Karpas-422 (cell line): Measurements from ENCODE around the gene SFTPD. TPM values are rescaled to one million over a fixed set of nuclear protein-coding genes. Genes with fewer than 3 reads are reported as not detected.
A peak's percentile ranks its signal among the peaks of the same experiment; 100 is the strongest.
"Not testable (repeated sequence)": the region's sequence is repeated elsewhere in the genome, so short reads cannot be mapped to it uniquely, and the experiment has no call there.

ENCODE experiments used
- DNase-seq: peaks from one replicate; pipeline ENCODE4 v3.0.0-alpha.2; 2015
- H2AFZ ChIP-seq: fragments of 200-600 bp; sonication (generic); 2 replicates; pipeline ENCODE4 v1.6.1; 2014; ENCODE audit warnings: antibody characterized with exemption, low read length, mixed read lengths
- H3K27ac ChIP-seq: fragments of 200-600 bp; sonication (generic); 2 replicates; pipeline ENCODE4 v1.5.1; 2014; ENCODE audit warnings: mild to moderate bottlenecking, low read length, moderate library complexity
- H3K27me3 ChIP-seq: fragments of 200-600 bp; sonication (generic); 2 replicates; pipeline ENCODE4 v1.6.1; 2014; ENCODE audit warnings: low read length, mixed read lengths
- H3K36me3 ChIP-seq: fragments of 200-600 bp; sonication (generic); 2 replicates; pipeline ENCODE4 v1.6.1; 2014; ENCODE audit warnings: low read length, mixed read lengths; ENCODE audit not compliant: insufficient read depth
- H3K4me1 ChIP-seq: fragments of 200-600 bp; sonication (generic); 2 replicates; pipeline ENCODE4 v1.6.1; 2014; ENCODE audit warnings: mild to moderate bottlenecking, low read length, mixed read lengths
- H3K4me2 ChIP-seq: fragments of 200-600 bp; sonication (generic); 2 replicates; pipeline ENCODE4 v1.6.1; 2014; ENCODE audit warnings: low read length, low read depth, mild to moderate bottlenecking; ENCODE audit not compliant: poor library complexity, severe bottlenecking
- H3K4me3 ChIP-seq: fragments of 200-600 bp; sonication (generic); 2 replicates; pipeline ENCODE4 v1.5.1; 2014; ENCODE audit warnings: mild to moderate bottlenecking, antibody characterized with exemption, low read length, mixed read lengths
- H3K79me2 ChIP-seq: fragments of 200-600 bp; sonication (generic); 2 replicates; pipeline ENCODE4 v1.6.1; 2014; ENCODE audit warnings: mild to moderate bottlenecking, low read length, mixed read lengths
- H3K9ac ChIP-seq: fragments of 200-600 bp; sonication (generic); 2 replicates; pipeline ENCODE4 v1.6.0; 2014; ENCODE audit warnings: low read length
- H3K9me2 ChIP-seq: fragments of 200-600 bp; sonication (generic), shearing (Covaris generic); replicated peaks from 2 replicates; pipeline ENCODE4 v1.6.0; 2014; ENCODE audit warnings: mild to moderate bottlenecking, low read length, moderate library complexity; ENCODE audit not compliant: insufficient read depth
- H3K9me3 ChIP-seq: fragments of 300-700, 200-600 bp; sonication (generic); 2 replicates; pipeline ENCODE4 v1.6.1; 2014; ENCODE audit warnings: low read length, mixed read lengths
- H4K20me1 ChIP-seq: fragments of 200-600 bp; sonication (generic); 2 replicates; pipeline ENCODE4 v1.6.1; 2014; ENCODE audit warnings: mild to moderate bottlenecking, antibody characterized with exemption, low read length, low read depth; ENCODE audit not compliant: insufficient read depth
- total RNA-seq: library from RNA; depleted of rRNA; stranded (reverse); fragments of >200 nt; shearing (Covaris generic); gene quantifications from 2 replicates; pipeline ENCODE4 v1.2.3, GENCODE V29; 2014; ENCODE audit warnings: low replicate concordance; rRNA removed

SFTPD gene
- total RNA-seq = not detected in 2 replicates

- Histone ChIP-seq H3K4me2 (no peak within 1 kb of the TSS), H3K27ac (no peak within 1 kb of the TSS), H3K9me2 (no peaks in the 10 kb centered on the region), H3K4me3 (no peak within 1 kb of the TSS), H3K27me3 (peaks cover 5% of the 10 kb centered on the region; the same call in 1 of the 2 replicates), H3K36me3 (no peaks in the 10 kb centered on the region; the same call in 1 of the 2 replicates), H3K79me2 (no peaks in the 10 kb centered on the region), H3K9me3 (peaks cover 8% of the 10 kb centered on the region), H4K20me1 (no peaks in the 10 kb centered on the region), H3K9ac (no peak within 1 kb of the TSS), H2AFZ (no peak within 1 kb of the TSS), H3K4me1 (no peaks in the 10 kb centered on the region)
- DNase-seq = peak; percentile 15
These were observed at the start of gene SFTPD for GRCh38 chr10:79948976-79949722. TSS of gene SFTPD (minus strand) at chr10:79949105. CDS start at chr10:79946659, 2,446 bp downstream.

GRCh38 chr10:79995979-79996634 lies 47.2 kb upstream of the SFTPD start:
- DNase-seq = no peak
- H3K4me1 ChIP-seq = no peaks in the 10 kb centered on the region
- no peaks in the 10 kb centered on the region for H3K27me3 ChIP-seq
- no peaks in the 10 kb centered on the region for H3K9me3 ChIP-seq
- H3K9ac ChIP-seq = no peak overlapping the region
- H3K9me2 ChIP-seq = no peaks in the 10 kb centered on the region
- no peak overlapping the region for H2AFZ ChIP-seq
- H3K36me3 ChIP-seq = no peaks in the 10 kb centered on the region
- no peak overlapping the region for H3K4me2 ChIP-seq
- H3K27ac ChIP-seq = no peak overlapping the region
- no peak overlapping the region for H3K4me3 ChIP-seq
- no peaks in the 10 kb centered on the region for H3K79me2 ChIP-seq
- no peaks in the 10 kb centered on the region for H4K20me1 ChIP-seq

DNA sequence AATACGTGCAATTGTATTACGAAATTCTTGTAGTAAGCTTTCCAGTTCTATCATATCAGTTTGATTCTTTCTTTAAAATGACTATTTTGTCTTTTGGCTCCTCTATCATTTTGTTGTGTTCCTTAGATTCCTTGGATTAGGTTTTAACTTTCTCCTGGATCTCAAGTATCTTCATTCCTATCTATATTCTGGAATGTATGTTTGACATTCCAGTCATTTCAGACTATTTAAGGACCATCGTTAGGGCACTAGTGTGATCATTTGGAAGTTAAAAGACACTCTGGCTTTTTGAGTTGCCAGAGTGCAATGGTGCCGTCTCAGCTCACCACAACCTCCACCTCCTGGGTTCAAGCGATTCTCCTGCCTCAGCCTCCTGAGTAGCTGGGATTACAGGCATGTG lies 45.7 kb upstream of the SFTPD start:
- Histone ChIP-seq H3K4me2 (no peak overlapping the region), H3K4me1 (no peaks in the 10 kb centered on the region), H3K4me3 (no peak overlapping the region), H3K79me2 (no peaks in the 10 kb centered on the region), H2AFZ (no peak overlapping the region), H3K27me3 (no peaks in the 10 kb centered on the region), H3K27ac (no peak overlapping the region), H3K9me2 (no peaks in the 10 kb centered on the region), H3K9me3 (peaks cover 5% of the 10 kb centered on the region; the same call in 1 of the 2 replicates), H3K36me3 (no peaks in the 10 kb centered on the region), H4K20me1 (no peaks in the 10 kb centered on the region), H3K9ac (no peak overlapping the region)
- DNase-seq = no peak

GRCh38 chr10:79988199-79988598 lies 39.3 kb upstream of the SFTPD start:
- not testable (repeated sequence) for DNase-seq, H3K9me3 ChIP-seq, H3K36me3 ChIP-seq, H3K79me2 ChIP-seq, H3K27ac ChIP-seq, H3K9me2 ChIP-seq, H3K9ac ChIP-seq, H3K4me2 ChIP-seq, H3K4me3 ChIP-seq, H2AFZ ChIP-seq, H3K27me3 ChIP-seq, H4K20me1 ChIP-seq, H3K4me1 ChIP-seq

- not testable (repeated sequence) for H2AFZ ChIP-seq, H3K9ac ChIP-seq, DNase-seq, H3K36me3 ChIP-seq, H3K27me3 ChIP-seq, H3K4me1 ChIP-seq, H4K20me1 ChIP-seq, H3K4me3 ChIP-seq, H3K9me3 ChIP-seq, H3K27ac ChIP-seq, H3K9me2 ChIP-seq, H3K4me2 ChIP-seq, H3K79me2 ChIP-seq
These were observed 37.8 kb upstream of the SFTPD start for GRCh38 chr10:79986661-79987060.

DNA sequence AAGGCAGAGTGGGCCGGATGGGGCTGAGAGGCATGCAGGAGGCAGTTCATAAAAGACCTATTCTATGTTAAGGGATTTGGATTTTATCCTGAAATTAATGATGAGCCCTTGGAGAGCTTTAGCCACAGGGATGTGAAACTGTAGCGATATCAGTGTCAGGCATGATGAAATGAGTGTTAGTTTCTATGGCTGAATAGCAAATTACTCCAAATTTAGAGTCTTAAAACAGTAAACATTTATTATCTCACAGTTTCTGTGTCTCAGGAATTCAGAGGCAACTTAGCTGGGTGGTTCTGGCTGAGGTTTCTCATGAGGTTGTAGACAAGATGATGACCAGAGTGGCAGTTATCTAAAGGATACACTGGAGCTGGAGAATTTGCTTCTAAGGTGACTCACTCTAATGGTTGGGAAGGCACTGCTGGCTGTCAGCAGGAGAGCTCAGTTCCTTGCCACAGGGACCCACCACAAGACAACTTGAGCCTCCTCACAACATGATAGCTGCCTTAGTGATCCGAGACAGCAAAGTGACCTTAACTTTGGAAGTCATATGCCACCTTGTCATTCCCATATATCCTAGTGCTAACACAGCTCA lies 36.7 kb upstream of the SFTPD start:
- Histone ChIP-seq H3K27me3 (no peaks in the 10 kb centered on the region), H3K4me3 (no peak overlapping the region), H3K36me3 (no peaks in the 10 kb centered on the region), H3K79me2 (no peaks in the 10 kb centered on the region), H4K20me1 (no peaks in the 10 kb centered on the region), H3K9ac (no peak overlapping the region), H3K4me1 (no peaks in the 10 kb centered on the region), H2AFZ (no peak overlapping the region), H3K9me2 (no peaks in the 10 kb centered on the region), H3K9me3 (peaks cover 5% of the 10 kb centered on the region; the same call in 1 of the 2 replicates), H3K27ac (no peak overlapping the region), H3K4me2 (no peak overlapping the region)
- DNase-seq = no peak

DNA sequence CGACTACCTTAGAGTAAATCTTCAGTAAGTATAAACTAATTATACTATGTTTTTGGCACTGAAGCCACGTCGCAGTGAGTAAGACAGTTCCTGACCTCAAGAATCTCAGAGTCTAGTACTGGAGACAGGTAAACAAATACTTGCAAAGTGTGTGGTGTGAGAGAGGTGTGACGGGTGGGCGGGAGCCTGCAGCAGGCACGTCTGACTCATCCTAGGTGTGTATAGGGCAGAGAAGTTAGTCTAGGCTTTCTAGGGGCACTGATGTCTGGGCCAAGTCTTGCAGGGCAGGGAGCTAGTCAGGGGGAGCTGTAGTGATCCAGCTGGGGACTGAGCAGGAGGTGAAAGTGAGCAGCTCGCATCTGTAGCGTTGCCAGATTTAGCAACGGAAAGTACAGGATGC lies 35.9 kb upstream of the SFTPD start:
- Histone ChIP-seq H4K20me1 (no peaks in the 10 kb centered on the region), H2AFZ (no peak overlapping the region), H3K9ac (no peak overlapping the region), H3K27me3 (no peaks in the 10 kb centered on the region), H3K9me3 (no peaks in the 10 kb centered on the region), H3K79me2 (no peaks in the 10 kb centered on the region), H3K4me2 (no peak overlapping the region), H3K4me1 (no peaks in the 10 kb centered on the region), H3K36me3 (no peaks in the 10 kb centered on the region), H3K27ac (no peak overlapping the region), H3K9me2 (no peaks in the 10 kb centered on the region), H3K4me3 (no peak overlapping the region)
- no peak for DNase-seq

DNA sequence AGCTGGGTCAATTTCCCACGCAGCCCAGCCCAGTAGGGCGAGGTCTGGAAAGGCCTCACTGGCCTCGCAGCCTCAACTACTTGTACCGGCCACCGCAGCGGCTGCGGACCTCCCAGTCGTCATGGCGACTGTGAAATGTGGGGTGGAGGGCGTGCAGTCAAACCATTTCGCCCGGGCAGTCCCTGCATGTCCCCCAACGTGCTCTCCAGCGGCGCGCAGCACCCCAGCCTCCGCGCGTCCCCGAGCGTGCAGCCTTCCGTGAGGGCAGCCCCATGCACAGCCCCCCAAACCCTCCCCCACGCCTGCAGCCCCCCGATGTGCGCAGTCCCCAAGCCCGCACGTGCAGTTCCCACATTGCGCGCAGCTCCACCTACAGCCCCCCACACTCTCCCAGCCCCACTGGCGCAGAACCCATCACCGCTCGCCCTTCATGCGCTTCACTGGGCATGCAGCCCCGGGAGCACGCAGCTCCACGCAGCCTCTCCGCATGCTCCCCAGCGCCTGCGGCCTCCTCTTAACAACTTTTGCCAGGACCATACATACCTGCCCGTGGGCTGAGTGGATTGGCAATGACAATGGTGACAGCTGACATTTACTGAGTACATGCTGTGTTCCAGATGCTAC lies 34.5 kb upstream of the SFTPD start:
- no peak overlapping the region for H3K4me2 ChIP-seq
- DNase-seq = no peak
- H3K79me2 ChIP-seq = no peaks in the 10 kb centered on the region

More for the DNA sequence above, 34.5 kb upstream of the SFTPD start:
- H3K9me3 ChIP-seq = no peaks in the 10 kb centered on the region
- no peak overlapping the region for H3K27ac ChIP-seq
- H2AFZ ChIP-seq = no peak overlapping the region
- no peaks in the 10 kb centered on the region for H3K36me3 ChIP-seq
- no peak overlapping the region for H3K4me3 ChIP-seq
- H3K9ac ChIP-seq = no peak overlapping the region
- H3K27me3 ChIP-seq = no peaks in the 10 kb centered on the region
- no peaks in the 10 kb centered on the region for H3K4me1 ChIP-seq
- H3K9me2 ChIP-seq = no peaks in the 10 kb centered on the region
- no peaks in the 10 kb centered on the region for H4K20me1 ChIP-seq
